Liver (tissue), 9 donors: Measurements from ENCODE around the gene CPEB2. TPM values are rescaled to one million over a fixed set of nuclear protein-coding genes. Genes with fewer than 3 reads are reported as not detected.

Experiments
- DNase-seq: peaks from one replicate; pipeline ENCODE4 v3.0.0-alpha.2; 2017; ENCODE audit warnings: low spot score
- H3K27ac ChIP-seq, 2 donors: one replicate each; pipeline ENCODE4 v1.7.0; 2013; ENCODE audit warnings: inconsistent platforms in 2 of 2, low read length in 2 of 2, control low read depth in 1 of 2, low read depth in 1 of 2, mild to moderate bottlenecking in 1 of 2
- H3K27me3 ChIP-seq, 4 donors: one replicate each; pipeline versions ENCODE4 v1.6.1 to v1.7.0; 2013; ENCODE audit warnings: low read length in 3 of 4, inconsistent platforms in 1 of 4, mild to moderate bottlenecking in 1 of 4, moderate library complexity in 1 of 4; ENCODE audit not compliant: control insufficient read depth in 4 of 4, insufficient read depth in 4 of 4
- H3K36me3 ChIP-seq, 4 donors: one replicate each; pipeline versions ENCODE4 v1.6.1 to v1.7.0; 2013; ENCODE audit warnings: low read length in 3 of 4, mild to moderate bottlenecking in 3 of 4, low read depth in 1 of 4, moderate library complexity in 1 of 4; ENCODE audit not compliant: control insufficient read depth in 4 of 4, insufficient read depth in 3 of 4
- H3K4me1 ChIP-seq, 4 donors: one replicate each; pipeline versions ENCODE4 v1.6.1 to v1.7.0; 2013; ENCODE audit warnings: low read length in 3 of 4, mild to moderate bottlenecking in 3 of 4, moderate library complexity in 1 of 4; ENCODE audit not compliant: control insufficient read depth in 4 of 4, insufficient read depth in 4 of 4
- H3K4me3 ChIP-seq, 3 donors: one replicate each; pipeline versions ENCODE4 v1.6.1 to v1.7.0; 2013; ENCODE audit warnings: low read length in 3 of 3, control low read depth in 1 of 3, low read depth in 1 of 3, mild to moderate bottlenecking in 1 of 3
- H3K9ac ChIP-seq, 2 donors: one replicate each; pipeline ENCODE4 v1.7.0; 2013; ENCODE audit warnings: low read length in 2 of 2, mild to moderate bottlenecking in 2 of 2, moderate library complexity in 2 of 2, control low read depth in 1 of 2, low read depth in 1 of 2
- H3K9me3 ChIP-seq, 4 donors: one replicate each; pipeline versions ENCODE4 v1.6.1 to v1.7.0; 2013; ENCODE audit warnings: low read length in 3 of 4; ENCODE audit not compliant: control insufficient read depth in 4 of 4
- EGR1 ChIP-seq, 2 donors: IDR thresholded peaks; 2 replicates each; pipeline ENCODE4 v1.6.1; 2016 to 2018; ENCODE audit warnings: antibody characterized with exemption in 2 of 2, low read depth in 2 of 2
- FOXA1 ChIP-seq: IDR thresholded peaks from 2 replicates; pipeline ENCODE4 v1.6.1; 2016; ENCODE audit warnings: antibody characterized with exemption
- FOXA2 ChIP-seq: IDR thresholded peaks from 2 replicates; pipeline ENCODE4 v1.6.1; 2016; ENCODE audit warnings: antibody characterized with exemption
- GABPA ChIP-seq, 2 donors: IDR thresholded peaks in 1 of 2; conservative IDR thresholded peaks in 1 of 2; 2 replicates each; pipeline ENCODE4 v1.6.1; 2016; ENCODE audit warnings: antibody characterized with exemption in 2 of 2, mild to moderate bottlenecking in 1 of 2, moderate library complexity in 1 of 2
- HNF4A ChIP-seq, 2 donors: conservative IDR thresholded peaks; 2 replicates each; pipeline ENCODE4 v1.6.1; 2016; ENCODE audit warnings: antibody characterized with exemption in 2 of 2, mild to moderate bottlenecking in 2 of 2
- JUND ChIP-seq, 2 donors: IDR thresholded peaks; 2 replicates each; pipeline ENCODE4 v1.6.1; 2016; ENCODE audit warnings: antibody characterized with exemption in 2 of 2
- NR2F2 ChIP-seq: IDR thresholded peaks from 2 replicates; pipeline ENCODE4 v1.6.1; 2016; ENCODE audit warnings: antibody characterized with exemption
- RAD21 ChIP-seq, 2 donors: IDR thresholded peaks; 2 replicates each; pipeline ENCODE4 v1.6.1; 2016; ENCODE audit warnings: antibody characterized with exemption in 2 of 2, mild to moderate bottlenecking in 2 of 2
- YY1 ChIP-seq: IDR thresholded peaks from 2 replicates; pipeline ENCODE4 v1.6.1; 2016; ENCODE audit warnings: antibody characterized with exemption, mild to moderate bottlenecking
- WGBS: extraction: QIAGEN DNeasy Blood & Tissue Kit; methylation state at CpG from one replicate; pipeline ENCODE4 v1.1.7; 2013; 5-methylcytosine and 5-hydroxymethylcytosine counted together
- polyA plus RNA-seq, 2 donors: library from polyadenylated mRNA; stranded (reverse) in 1 of 2; unstranded in 1 of 2; fragments of 200-250 nt in 1 of 2; fragments of >200 nt in 1 of 2; fragmentation: Nextera tagmentation in 1 of 2; extraction: Ambion mirVana in 1 of 2; gene quantifications; one replicate each; pipeline versions ENCODE4 v1.2.1 to v1.2.3, GENCODE V29; 2013 to 2015
- total RNA-seq, 2 donors: library from RNA; depleted of rRNA; stranded (reverse); fragments of >200 nt; gene quantifications; one replicate each; pipeline ENCODE4 v1.2.3, GENCODE V29; 2014
- TF ChIP-seq, protein P1 (sequence below): IDR thresholded peaks from 2 replicates; pipeline ENCODE4 v1.6.1; 2016; ENCODE audit warnings: antibody characterized with exemption, mild to moderate bottlenecking
- TF ChIP-seq, protein P2 (sequence below): IDR thresholded peaks from 2 replicates; pipeline ENCODE4 v1.6.1; 2016; ENCODE audit warnings: antibody characterized with exemption
- TF ChIP-seq, protein P3 (sequence below): IDR thresholded peaks from 2 replicates; pipeline ENCODE4 v1.6.1; 2016; ENCODE audit warnings: antibody characterized with exemption
- TF ChIP-seq, protein P4 (sequence below): fragments of 150-350 bp; IDR thresholded peaks from 2 replicates; pipeline ENCODE4 v1.5.1; 2017; ENCODE audit warnings: improper control_type of control experiment, low read depth, low read length; ENCODE audit not compliant: missing input control
- TF ChIP-seq, protein P5 (sequence below): IDR thresholded peaks from 2 replicates; pipeline ENCODE4 v1.6.1; 2016; ENCODE audit warnings: antibody characterized with exemption
- donor health status: healthy.
- donor health status: healthy.
- donor health status: healthy.
- donor health status: healthy.
- donor health status: healthy.

CPEB2 gene
- total and polyA plus RNA-seq, 4 donors: 3.6 to 14.0 (median 4.6) TPM

DNA sequence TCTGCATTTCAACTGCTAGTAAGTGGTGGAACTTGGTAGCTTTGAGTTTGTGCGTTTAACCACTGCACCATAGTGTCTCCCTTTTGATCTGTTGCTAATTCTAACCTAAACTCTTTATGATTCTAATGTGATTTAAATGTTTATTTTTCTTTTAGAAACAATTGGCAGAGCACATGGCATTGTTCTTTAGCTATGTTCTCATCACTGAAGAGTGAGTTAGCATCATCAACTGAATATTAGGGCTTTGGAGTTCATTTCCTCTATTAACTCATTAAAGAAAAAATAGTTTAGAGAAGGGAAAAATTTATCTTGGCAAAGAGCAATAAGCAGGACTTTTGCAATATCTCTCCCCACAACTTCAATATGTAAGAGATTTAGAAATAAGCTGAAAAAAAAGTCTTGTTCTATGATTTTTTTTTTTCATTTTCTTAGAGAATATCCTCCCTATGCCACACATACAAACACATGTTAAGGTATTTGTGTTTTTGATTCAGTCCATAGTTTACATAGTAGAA is 25.7 kb downstream of the CPEB2 start (continued):
- TF ChIP-seq EGR1 (IDR thresholded peaks at IDR 0.05; ENCODE audit: low read depth in 2 of 2): no peak

DNA sequence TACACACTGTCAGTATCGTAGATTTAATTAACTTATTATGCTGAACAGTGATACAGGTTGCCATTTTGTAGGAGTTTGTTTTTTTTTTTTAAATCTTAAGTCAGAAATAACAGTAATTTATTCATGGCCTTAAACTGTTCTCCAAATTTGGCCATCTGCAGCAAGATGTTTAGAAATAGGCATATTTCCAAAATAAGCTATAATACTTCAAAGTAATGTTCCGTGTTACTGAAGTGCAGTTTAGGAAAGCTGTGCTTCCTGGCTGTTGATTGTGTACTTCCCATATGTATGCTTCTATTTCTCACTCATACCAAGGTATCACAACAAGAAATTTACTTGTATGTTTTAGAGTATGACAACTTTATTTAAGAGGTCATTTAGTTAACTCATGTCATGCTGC is 28.9 kb downstream of the CPEB2 start:
- Histone ChIP-seq H3K9ac (no peak overlapping the region), H3K27ac (no peak overlapping the region), H3K27me3 (no peaks in the 10 kb centered on the region), H3K36me3 (peaks cover 0 to 13% (median 4%) of the 10 kb centered on the region in 4 donors), H3K4me1 (peaks cover 0 to 9% (median 6%) of the 10 kb centered on the region in 4 donors), H3K4me3 (no peak overlapping the region), H3K9me3 (no peaks in the 10 kb centered on the region)
- 71% methylated on average over 2 of the region's 2 CpGs for WGBS
- TF ChIP-seq NR2F2: no peak
- TF ChIP-seq, protein P1, sequence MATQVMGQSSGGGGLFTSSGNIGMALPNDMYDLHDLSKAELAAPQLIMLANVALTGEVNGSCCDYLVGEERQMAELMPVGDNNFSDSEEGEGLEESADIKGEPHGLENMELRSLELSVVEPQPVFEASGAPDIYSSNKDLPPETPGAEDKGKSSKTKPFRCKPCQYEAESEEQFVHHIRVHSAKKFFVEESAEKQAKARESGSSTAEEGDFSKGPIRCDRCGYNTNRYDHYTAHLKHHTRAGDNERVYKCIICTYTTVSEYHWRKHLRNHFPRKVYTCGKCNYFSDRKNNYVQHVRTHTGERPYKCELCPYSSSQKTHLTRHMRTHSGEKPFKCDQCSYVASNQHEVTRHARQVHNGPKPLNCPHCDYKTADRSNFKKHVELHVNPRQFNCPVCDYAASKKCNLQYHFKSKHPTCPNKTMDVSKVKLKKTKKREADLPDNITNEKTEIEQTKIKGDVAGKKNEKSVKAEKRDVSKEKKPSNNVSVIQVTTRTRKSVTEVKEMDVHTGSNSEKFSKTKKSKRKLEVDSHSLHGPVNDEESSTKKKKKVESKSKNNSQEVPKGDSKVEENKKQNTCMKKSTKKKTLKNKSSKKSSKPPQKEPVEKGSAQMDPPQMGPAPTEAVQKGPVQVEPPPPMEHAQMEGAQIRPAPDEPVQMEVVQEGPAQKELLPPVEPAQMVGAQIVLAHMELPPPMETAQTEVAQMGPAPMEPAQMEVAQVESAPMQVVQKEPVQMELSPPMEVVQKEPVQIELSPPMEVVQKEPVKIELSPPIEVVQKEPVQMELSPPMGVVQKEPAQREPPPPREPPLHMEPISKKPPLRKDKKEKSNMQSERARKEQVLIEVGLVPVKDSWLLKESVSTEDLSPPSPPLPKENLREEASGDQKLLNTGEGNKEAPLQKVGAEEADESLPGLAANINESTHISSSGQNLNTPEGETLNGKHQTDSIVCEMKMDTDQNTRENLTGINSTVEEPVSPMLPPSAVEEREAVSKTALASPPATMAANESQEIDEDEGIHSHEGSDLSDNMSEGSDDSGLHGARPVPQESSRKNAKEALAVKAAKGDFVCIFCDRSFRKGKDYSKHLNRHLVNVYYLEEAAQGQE: no peak
- TF ChIP-seq, protein P2, sequence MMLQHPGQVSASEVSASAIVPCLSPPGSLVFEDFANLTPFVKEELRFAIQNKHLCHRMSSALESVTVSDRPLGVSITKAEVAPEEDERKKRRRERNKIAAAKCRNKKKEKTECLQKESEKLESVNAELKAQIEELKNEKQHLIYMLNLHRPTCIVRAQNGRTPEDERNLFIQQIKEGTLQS: no peak
- no peak for TF ChIP-seq FOXA1
- no peak for TF ChIP-seq GABPA (IDR thresholded peaks at IDR 0.05 in 1 of 2, conservative IDR thresholded peaks at IDR 0.05 in 1 of 2)
- no peak for TF ChIP-seq JUND (IDR thresholded peaks at IDR 0.05)
- TF ChIP-seq HNF4A (conservative IDR thresholded peaks at IDR 0.05): no peak
- TF ChIP-seq, protein P3, sequence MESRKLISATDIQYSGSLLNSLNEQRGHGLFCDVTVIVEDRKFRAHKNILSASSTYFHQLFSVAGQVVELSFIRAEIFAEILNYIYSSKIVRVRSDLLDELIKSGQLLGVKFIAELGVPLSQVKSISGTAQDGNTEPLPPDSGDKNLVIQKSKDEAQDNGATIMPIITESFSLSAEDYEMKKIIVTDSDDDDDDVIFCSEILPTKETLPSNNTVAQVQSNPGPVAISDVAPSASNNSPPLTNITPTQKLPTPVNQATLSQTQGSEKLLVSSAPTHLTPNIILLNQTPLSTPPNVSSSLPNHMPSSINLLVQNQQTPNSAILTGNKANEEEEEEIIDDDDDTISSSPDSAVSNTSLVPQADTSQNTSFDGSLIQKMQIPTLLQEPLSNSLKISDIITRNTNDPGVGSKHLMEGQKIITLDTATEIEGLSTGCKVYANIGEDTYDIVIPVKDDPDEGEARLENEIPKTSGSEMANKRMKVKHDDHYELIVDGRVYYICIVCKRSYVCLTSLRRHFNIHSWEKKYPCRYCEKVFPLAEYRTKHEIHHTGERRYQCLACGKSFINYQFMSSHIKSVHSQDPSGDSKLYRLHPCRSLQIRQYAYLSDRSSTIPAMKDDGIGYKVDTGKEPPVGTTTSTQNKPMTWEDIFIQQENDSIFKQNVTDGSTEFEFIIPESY: no peak
- no peak for TF ChIP-seq RAD21 (IDR thresholded peaks at IDR 0.05)
- TF ChIP-seq FOXA2: no peak
- TF ChIP-seq, protein P4, sequence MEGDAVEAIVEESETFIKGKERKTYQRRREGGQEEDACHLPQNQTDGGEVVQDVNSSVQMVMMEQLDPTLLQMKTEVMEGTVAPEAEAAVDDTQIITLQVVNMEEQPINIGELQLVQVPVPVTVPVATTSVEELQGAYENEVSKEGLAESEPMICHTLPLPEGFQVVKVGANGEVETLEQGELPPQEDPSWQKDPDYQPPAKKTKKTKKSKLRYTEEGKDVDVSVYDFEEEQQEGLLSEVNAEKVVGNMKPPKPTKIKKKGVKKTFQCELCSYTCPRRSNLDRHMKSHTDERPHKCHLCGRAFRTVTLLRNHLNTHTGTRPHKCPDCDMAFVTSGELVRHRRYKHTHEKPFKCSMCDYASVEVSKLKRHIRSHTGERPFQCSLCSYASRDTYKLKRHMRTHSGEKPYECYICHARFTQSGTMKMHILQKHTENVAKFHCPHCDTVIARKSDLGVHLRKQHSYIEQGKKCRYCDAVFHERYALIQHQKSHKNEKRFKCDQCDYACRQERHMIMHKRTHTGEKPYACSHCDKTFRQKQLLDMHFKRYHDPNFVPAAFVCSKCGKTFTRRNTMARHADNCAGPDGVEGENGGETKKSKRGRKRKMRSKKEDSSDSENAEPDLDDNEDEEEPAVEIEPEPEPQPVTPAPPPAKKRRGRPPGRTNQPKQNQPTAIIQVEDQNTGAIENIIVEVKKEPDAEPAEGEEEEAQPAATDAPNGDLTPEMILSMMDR: no peak
- TF ChIP-seq, protein P5, sequence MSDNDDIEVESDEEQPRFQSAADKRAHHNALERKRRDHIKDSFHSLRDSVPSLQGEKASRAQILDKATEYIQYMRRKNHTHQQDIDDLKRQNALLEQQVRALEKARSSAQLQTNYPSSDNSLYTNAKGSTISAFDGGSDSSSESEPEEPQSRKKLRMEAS: no peak
- no peak for TF ChIP-seq YY1
- no peak for DNase-seq
